Neural cell (in vitro differentiated cells): ENCODE data around the gene DCAF5. TPM values are rescaled to one million over a fixed set of nuclear protein-coding genes. Genes with fewer than 3 reads are reported as not detected.

Source experiments
- H2AFZ ChIP-seq: fragments of 200-600, 300-800 bp; sonication (generic), shearing (Covaris generic); 2 replicates; pipeline ENCODE4 v1.6.0; 2014; ENCODE audit warnings: low read depth, mild to moderate bottlenecking, antibody characterized with exemption, low read length, moderate library complexity
- H3F3A ChIP-seq: fragments of 200-600 bp; shearing (Covaris generic); 2 replicates; pipeline ENCODE4 v1.6.1; 2016; ENCODE audit warnings: mild to moderate bottlenecking, moderate library complexity, mixed read lengths, antibody characterized with exemption, low read length; ENCODE audit not compliant: insufficient read depth, poor library complexity, severe bottlenecking
- H3K27ac ChIP-seq: fragments of 200-600, 300-800 bp; sonication (generic), shearing (Covaris generic); 2 replicates; pipeline ENCODE4 v1.5.1; 2014; ENCODE audit warnings: mild to moderate bottlenecking, low read length, moderate library complexity
- H3K27me3 ChIP-seq: fragments of 300-800, 200-600 bp; sonication (generic), shearing (Covaris generic); 2 replicates; pipeline ENCODE4 v1.6.0; 2014; ENCODE audit warnings: mild to moderate bottlenecking, low read depth, low read length, moderate library complexity; ENCODE audit not compliant: insufficient read depth
- H3K36me3 ChIP-seq: fragments of 300-800, 200-600 bp; sonication (generic), shearing (Covaris generic); 2 replicates; pipeline ENCODE4 v1.5.1; 2014; ENCODE audit warnings: mild to moderate bottlenecking, antibody characterized with exemption, low read length, moderate library complexity; ENCODE audit not compliant: insufficient read depth
- H3K4me2 ChIP-seq: fragments of 300-800, 200-600 bp; sonication (generic), shearing (Covaris generic); 2 replicates; pipeline ENCODE4 v1.6.0; 2014; ENCODE audit warnings: mild to moderate bottlenecking, low read length
- H3K4me3 ChIP-seq: fragments of 300-800, 200-600 bp; sonication (generic), shearing (Covaris generic); 2 replicates; pipeline ENCODE4 v1.5.1; 2014; ENCODE audit warnings: mild to moderate bottlenecking, low read length, moderate library complexity
- H3K79me2 ChIP-seq: fragments of 200-600 bp; shearing (Covaris generic); replicated peaks from 2 replicates; pipeline ENCODE4 v1.6.0; 2014; ENCODE audit warnings: mild to moderate bottlenecking, low read length, moderate library complexity; ENCODE audit not compliant: insufficient read depth
- H3K9ac ChIP-seq: fragments of 300-800, 200-600 bp; sonication (generic), shearing (Covaris generic); 2 replicates; pipeline ENCODE4 v1.6.1; 2016; ENCODE audit warnings: mild to moderate bottlenecking, low read length, mixed read lengths
- H3K9me2 ChIP-seq: fragments of 200-600 bp; shearing (Covaris generic); 2 replicates; pipeline ENCODE4 v1.6.1; 2016; ENCODE audit warnings: mild to moderate bottlenecking, low read length, mixed read lengths; ENCODE audit not compliant: insufficient read depth
- H3K9me3 ChIP-seq: fragments of 200-600, 300-800 bp; sonication (generic), shearing (Covaris generic); 2 replicates; pipeline ENCODE4 v1.6.1; 2016; ENCODE audit warnings: mild to moderate bottlenecking, mixed run types, low read length, moderate library complexity, mixed read lengths
- H4K20me1 ChIP-seq: fragments of 200-600 bp; shearing (Covaris generic); 2 replicates; pipeline ENCODE4 v1.6.1; 2016; ENCODE audit warnings: mild to moderate bottlenecking, mixed run types; ENCODE audit not compliant: insufficient read depth
- CTCF ChIP-seq: fragments of 450-650 bp; IDR thresholded peaks from 2 replicates; pipeline ENCODE4 v1.5.1; 2014; ENCODE audit warnings: antibody characterized with exemption, mild to moderate bottlenecking, moderate library complexity; ENCODE audit not compliant: poor library complexity, severe bottlenecking
- EP300 ChIP-seq: fragments of 450-650 bp; conservative IDR thresholded peaks from 2 replicates; pipeline ENCODE4 v1.6.1; 2014; ENCODE audit warnings: antibody characterized with exemption, mild to moderate bottlenecking, moderate library complexity; ENCODE audit not compliant: poor library complexity, severe bottlenecking
- EZH2 ChIP-seq: fragments of 200-600, 300-800 bp; shearing (Covaris generic), sonication (generic); IDR thresholded peaks from 2 replicates; pipeline ENCODE4 v1.6.1; 2014; ENCODE audit warnings: antibody characterized with exemption, low read length, borderline replicate concordance, mild to moderate bottlenecking; ENCODE audit not compliant: insufficient read depth, poor library complexity, severe bottlenecking
- MXI1 ChIP-seq: fragments of 450-650 bp; conservative IDR thresholded peaks from 2 replicates; pipeline ENCODE4 v1.6.1; 2014; ENCODE audit warnings: antibody characterized with exemption, mild to moderate bottlenecking; ENCODE audit not compliant: poor library complexity, severe bottlenecking
- POLR2AphosphoS5 ChIP-seq: IDR thresholded peaks from 2 replicates; pipeline ENCODE4 v1.6.1; 2012
- RAD21 ChIP-seq: fragments of 450-650 bp; conservative IDR thresholded peaks from 2 replicates; pipeline ENCODE4 v1.6.1; 2014; ENCODE audit warnings: antibody characterized with exemption, mild to moderate bottlenecking, moderate library complexity
- REST ChIP-seq: IDR thresholded peaks from 2 replicates; pipeline ENCODE4 v1.6.1; 2012; ENCODE audit warnings: borderline replicate concordance
- SMC3 ChIP-seq: fragments of 450-650 bp; conservative IDR thresholded peaks from 2 replicates; pipeline ENCODE4 v1.6.1; 2014; ENCODE audit warnings: antibody characterized with exemption, mild to moderate bottlenecking, moderate library complexity; ENCODE audit not compliant: poor library complexity
- TAF1 ChIP-seq: IDR thresholded peaks from 2 replicates; pipeline ENCODE4 v1.6.1; 2012; ENCODE audit warnings: low read depth
- polyA plus RNA-seq: library from polyadenylated mRNA; depleted of rRNA; stranded (reverse); fragments of >200 nt; gene quantifications from 2 replicates; pipeline ENCODE4 v1.2.3, GENCODE V29; 2014

Gene DCAF5
- polyA plus RNA-seq, 1 donor from 2014 or later: 33.5 TPM

GRCh38 chr14:69034612-69035262, 118.2 kb downstream of the DCAF5 start:
- Histone ChIP-seq H3K4me3 (no peak overlapping the region), H4K20me1 (no peaks in the 10 kb centered on the region), H3F3A (no peaks in the 10 kb centered on the region), H3K9ac (no peak overlapping the region), H2AFZ (no peak overlapping the region), H3K9me2 (no peaks in the 10 kb centered on the region), H3K27ac (no peak overlapping the region), H3K9me3 (no peaks in the 10 kb centered on the region), H3K27me3 (no peaks in the 10 kb centered on the region), H3K79me2 (no peaks in the 10 kb centered on the region), H3K36me3 (no peaks in the 10 kb centered on the region), H3K4me2 (no peak overlapping the region)
- TF ChIP-seq EZH2 (no peak), POLR2AphosphoS5 (no peak), SMC3 (no peak), REST (no peak), MXI1 (no peak), RAD21 (no peak), EP300 (no peak), TAF1 (no peak), CTCF (no peak)

GRCh38 chr14:69027242-69027913, 125.5 kb downstream of the DCAF5 start:
- no peak for TF ChIP-seq EZH2
- Histone ChIP-seq H3K9me3 (no peaks in the 10 kb centered on the region), H3K27ac (no peak overlapping the region), H3K4me3 (no peak overlapping the region), H3K36me3 (no peaks in the 10 kb centered on the region), H3K4me2 (no peak overlapping the region), H4K20me1 (no peaks in the 10 kb centered on the region), H3K79me2 (no peaks in the 10 kb centered on the region), H3K27me3 (no peaks in the 10 kb centered on the region), H3K9ac (no peak overlapping the region), H3F3A (no peaks in the 10 kb centered on the region), H3K9me2 (no peaks in the 10 kb centered on the region), H2AFZ (no peak overlapping the region)
